ENCODE results near the gene TMEM126B. TPM values are rescaled to one million over a fixed set of nuclear protein-coding genes. Genes with fewer than 3 reads are reported as not detected.
"Not testable (repeated sequence)": the region's sequence is repeated elsewhere in the genome, so short reads cannot be mapped to it uniquely, and the experiment has no call there.

The TMEM126B gene
- total and polyA plus RNA-seq, 10 of the 15 experiments (the other 5 are each of a cell fraction or from before 2014, with no cell fraction given) = 36.9 to 117 (median 70.3) TPM

GRCh38 chr11:85611643-85612042 lies 16.8 kb upstream of the TMEM126B start:
- BruUV-seq (replicated peaks); DNase-seq (ENCODE audit: low read depth, low spot score); H3K27ac ChIP-seq (ENCODE audit: control insufficient read depth, insufficient read depth); FAIRE-seq; H3K4me3 ChIP-seq; H3K27me3 ChIP-seq (replicated peaks in 1 of 2; ENCODE audit: control insufficient read depth in 2 of 2, insufficient read depth in 2 of 2, low read length in 1 of 2); H3K36me3 ChIP-seq (ENCODE audit: control insufficient read depth in 2 of 2, insufficient read depth in 2 of 2, low read length in 1 of 2); H3K4me2 ChIP-seq (ENCODE audit: control insufficient read depth, insufficient read depth); CTCF ChIA-PET; H3K9ac ChIP-seq (ENCODE audit: control insufficient read depth, insufficient read depth, low read length); H4K20me1 ChIP-seq (ENCODE audit: control insufficient read depth, insufficient read depth); intact Hi-C loops (cut with micrococcal nuclease; ENCODE audit: unreplicated experiment); SMC1A ChIA-PET (ENCODE audit: uncharacterized antibody, unreplicated experiment); H3K79me2 ChIP-seq (ENCODE audit: control insufficient read depth, insufficient read depth, low read length); ATAC-seq; H3K4me1 ChIP-seq (ENCODE audit: control insufficient read depth, insufficient read depth, low read length); in situ Hi-C loops (cut with MboI); H2AFZ ChIP-seq (ENCODE audit: control insufficient read depth, low read depth, low read length); RAD21 ChIA-PET (ENCODE audit: unreplicated experiment); H3K9me3 ChIP-seq (replicated peaks; ENCODE audit: control insufficient read depth, insufficient read depth, low read length): not testable (repeated sequence)
- WGBS (ENCODE audit: insufficient coverage, insufficient replicate concordance, low lambda C conversion rate, missing lambda C conversion rate) = 25% methylated on average over 2 of the region's 2 CpGs
- POLR2A ChIA-PET = interaction anchor here (0.7 kb wide), 1 partner anchor 836 kb away, joined by 3 read pairs; no protein-coding TSS in a partner anchor

- BruUV-seq (replicated peaks) = no TSS peak
- in situ Hi-C loops (cut with MboI) = no loop called here
- Histone ChIP-seq H3K4me2 (ENCODE audit: control insufficient read depth, insufficient read depth) (no peak overlapping the region), H3K36me3 (ENCODE audit: control insufficient read depth in 2 of 2, insufficient read depth in 2 of 2, low read length in 1 of 2) (no peaks in the 10 kb centered on the region), H3K79me2 (ENCODE audit: control insufficient read depth, insufficient read depth, low read length) (no peaks in the 10 kb centered on the region), H3K9ac (ENCODE audit: control insufficient read depth, insufficient read depth, low read length) (no peak overlapping the region), H4K20me1 (ENCODE audit: control insufficient read depth, insufficient read depth) (no peaks in the 10 kb centered on the region), H3K27ac (ENCODE audit: control insufficient read depth, insufficient read depth) (no peak overlapping the region), H3K4me1 (ENCODE audit: control insufficient read depth, insufficient read depth, low read length) (no peaks in the 10 kb centered on the region), H3K27me3 (replicated peaks in 1 of 2; ENCODE audit: control insufficient read depth in 2 of 2, insufficient read depth in 2 of 2, low read length in 1 of 2) (no peaks in the 10 kb centered on the region), H2AFZ (ENCODE audit: control insufficient read depth, low read depth, low read length) (no peak overlapping the region), H3K9me3 (replicated peaks; ENCODE audit: control insufficient read depth, insufficient read depth, low read length) (no peaks in the 10 kb centered on the region), H3K4me3 (no peak overlapping the region)
- FAIRE-seq (no peak), ATAC-seq (no peak), DNase-seq (ENCODE audit: low read depth, low spot score) (no peak)
- ChIA-PET POLR2A (interaction anchor here (0.6 kb wide), 1 partner anchor 319 kb away, joined by 3 read pairs; no protein-coding TSS in a partner anchor), CTCF (no interaction called here), SMC1A (ENCODE audit: uncharacterized antibody, unreplicated experiment) (interaction anchor here (0.7 kb wide), 1 partner anchor 37 kb away, joined by 3 read pairs; no protein-coding TSS in a partner anchor), RAD21 (ENCODE audit: unreplicated experiment) (interaction anchor here (0.6 kb wide), 1 partner anchor 29 kb away, joined by 3 read pairs; no protein-coding TSS in a partner anchor)
- 71% methylated on average over 4 of the region's 6 CpGs for WGBS (ENCODE audit: insufficient coverage, insufficient replicate concordance, low lambda C conversion rate, missing lambda C conversion rate)
- intact Hi-C loops (cut with micrococcal nuclease; ENCODE audit: unreplicated experiment) = no loop called here
- TF ChIP-seq CEBPB (IDR thresholded peaks at IDR 0.05; ENCODE audit: borderline replicate concordance in 1 of 2, low read depth in 2 of 2, low read length in 2 of 2) = 0 out of 4 replicates have a peak, but pooled peaks of 1 of the 2 experiments have one; percentile 25
- no peak for TF ChIP-seq FOXK2 (IDR thresholded peaks at IDR 0.05)
Observed at GRCh38 chr11:85619499-85619898, 8.9 kb upstream of the TMEM126B start.

All from GM12878 (cell line).